GM18861 (cell line): ENCODE results near the gene ARID4B.
"Not testable (repeated sequence)": the region's sequence is repeated elsewhere in the genome, so short reads cannot be mapped to it uniquely, and the experiment has no call there.

Source experiments
- ATAC-seq: cut with Tn5 transposase; IDR thresholded peaks from one replicate; pipeline ENCODE4 v1.9.1; 2021; ENCODE audit not compliant: unreplicated experiment

Gene ARID4B

DNA sequence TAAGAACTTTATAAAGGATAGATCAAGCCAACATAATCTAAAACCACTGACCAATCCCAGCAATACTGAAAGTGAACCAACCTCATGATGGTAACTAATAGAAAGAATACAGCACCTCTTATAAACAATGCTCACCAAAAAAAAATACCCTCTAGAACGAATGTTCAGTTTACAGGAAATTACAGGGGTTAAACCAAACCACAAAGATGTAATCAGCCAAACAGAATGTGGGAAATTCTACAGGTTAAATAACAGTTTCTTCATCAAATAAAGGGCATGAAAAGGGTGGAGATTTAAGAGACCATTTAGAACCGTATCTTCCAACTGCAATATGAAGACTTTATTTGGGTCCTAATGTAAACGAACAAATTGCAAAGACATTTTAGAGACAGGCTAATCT is 30.4 kb downstream of the ARID4B start:
- no peak for ATAC-seq

DNA sequence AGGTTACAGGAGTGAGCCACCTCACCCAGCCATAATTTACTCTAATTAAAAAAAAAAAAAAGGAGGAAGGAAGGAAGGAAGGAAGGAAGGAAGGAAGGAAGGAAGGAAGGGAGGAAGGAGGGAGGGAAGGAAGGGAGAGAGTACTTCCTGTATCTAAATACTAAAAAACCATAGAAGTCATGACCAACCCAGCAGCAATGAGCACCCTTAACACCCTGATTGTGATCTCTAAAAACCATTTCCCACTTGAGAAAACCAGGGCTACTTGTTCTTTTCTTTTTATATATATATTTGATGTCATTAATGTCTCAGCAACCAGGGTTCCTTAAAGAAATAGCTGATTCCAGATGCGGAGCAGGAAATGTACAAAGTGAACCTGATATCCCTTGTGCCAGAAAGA is 31.2 kb downstream of the ARID4B start:
- ATAC-seq: no peak

DNA sequence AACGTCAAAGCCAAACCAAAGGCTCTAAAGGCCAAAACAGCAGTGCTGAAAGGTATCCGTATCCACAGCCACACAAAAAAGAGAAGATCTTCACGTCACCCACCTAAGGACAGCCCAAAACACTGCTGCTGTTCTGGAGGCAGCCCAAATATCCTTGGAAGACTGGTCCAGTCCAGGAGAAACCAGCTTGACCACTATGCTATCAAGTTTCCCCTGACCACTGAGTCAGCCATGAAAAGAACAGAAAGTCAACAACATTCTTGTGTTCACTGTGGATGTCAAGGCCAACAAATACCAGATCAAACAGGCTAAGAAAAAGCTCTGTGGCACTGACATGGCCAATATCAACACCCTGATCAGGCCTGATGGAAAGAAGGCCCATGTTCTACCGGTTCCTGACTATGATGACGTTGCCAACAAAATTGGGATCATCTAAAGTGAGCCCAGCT is 32.1 kb downstream of the ARID4B start:
- ATAC-seq: no peak

DNA sequence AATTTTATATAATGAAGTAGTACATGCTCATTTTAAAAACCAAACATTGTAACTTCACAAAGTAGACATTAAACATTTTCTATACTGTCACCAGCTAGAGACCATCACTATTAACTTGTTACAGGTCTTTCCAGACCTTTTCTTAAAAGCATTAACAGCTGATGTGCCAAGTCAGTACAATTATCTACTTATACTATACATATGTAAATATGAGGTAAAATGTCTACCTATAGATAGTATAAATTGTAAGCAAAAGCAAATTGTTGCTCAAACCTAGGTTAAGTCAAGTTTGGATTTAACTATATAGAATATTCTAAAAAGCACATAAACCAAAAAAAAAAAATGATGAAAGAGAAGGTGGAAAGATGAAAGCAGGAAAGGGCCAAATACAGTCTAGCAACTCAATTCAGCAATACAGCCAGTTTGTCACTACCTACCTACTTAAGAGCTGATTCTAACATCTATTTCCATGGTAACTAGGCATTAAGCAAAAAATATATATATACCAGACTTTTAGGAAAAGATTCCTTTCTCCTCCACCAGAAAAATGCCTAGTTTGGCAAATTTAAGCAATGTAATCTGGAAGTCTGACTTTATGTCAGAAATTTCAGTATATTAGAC is 34.5 kb downstream of the ARID4B start:
- no peak for ATAC-seq

DNA sequence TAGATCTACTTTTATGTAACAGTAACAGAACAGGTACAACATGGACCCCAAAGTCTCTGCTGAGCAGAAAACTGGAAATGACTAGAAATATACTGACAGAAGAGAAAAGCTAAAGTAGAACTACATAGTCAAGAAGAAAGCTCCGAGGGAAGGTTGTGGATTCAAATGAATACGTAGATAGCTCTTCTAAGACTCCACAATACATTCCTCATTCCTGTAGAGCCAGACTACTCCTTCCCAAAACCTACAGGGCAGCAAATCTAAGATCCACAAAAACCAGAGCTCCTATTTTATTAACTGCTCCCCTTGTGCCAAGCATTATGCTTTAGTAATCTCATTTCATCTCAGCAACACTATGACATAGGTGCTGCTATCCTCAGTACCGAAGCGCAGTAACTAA is 35.2 kb downstream of the ARID4B start:
- ATAC-seq: no peak

DNA sequence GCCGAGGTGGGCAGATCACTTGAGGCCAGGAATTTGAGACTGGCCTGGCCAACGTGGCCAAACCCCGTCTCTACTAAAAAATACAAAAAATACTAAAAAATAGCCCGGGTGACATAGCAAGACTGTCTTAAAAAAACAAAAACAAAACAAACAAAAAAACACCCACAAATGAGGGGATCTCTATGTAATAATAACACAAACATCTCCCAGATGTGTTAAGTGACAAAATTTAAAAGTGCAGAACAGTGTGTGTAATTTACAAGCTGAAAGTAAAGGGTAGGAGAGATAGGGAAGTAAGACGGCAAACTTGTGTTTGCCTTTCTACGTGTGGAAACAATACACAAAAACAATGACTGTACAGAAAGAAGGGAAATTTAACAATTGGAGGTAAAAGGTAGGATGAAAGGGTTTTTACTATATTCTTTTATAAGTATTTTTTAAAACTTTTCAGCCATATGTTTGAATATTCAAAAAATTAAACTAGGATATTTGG is 36.3 kb downstream of the ARID4B start:
- ATAC-seq: no peak

DNA sequence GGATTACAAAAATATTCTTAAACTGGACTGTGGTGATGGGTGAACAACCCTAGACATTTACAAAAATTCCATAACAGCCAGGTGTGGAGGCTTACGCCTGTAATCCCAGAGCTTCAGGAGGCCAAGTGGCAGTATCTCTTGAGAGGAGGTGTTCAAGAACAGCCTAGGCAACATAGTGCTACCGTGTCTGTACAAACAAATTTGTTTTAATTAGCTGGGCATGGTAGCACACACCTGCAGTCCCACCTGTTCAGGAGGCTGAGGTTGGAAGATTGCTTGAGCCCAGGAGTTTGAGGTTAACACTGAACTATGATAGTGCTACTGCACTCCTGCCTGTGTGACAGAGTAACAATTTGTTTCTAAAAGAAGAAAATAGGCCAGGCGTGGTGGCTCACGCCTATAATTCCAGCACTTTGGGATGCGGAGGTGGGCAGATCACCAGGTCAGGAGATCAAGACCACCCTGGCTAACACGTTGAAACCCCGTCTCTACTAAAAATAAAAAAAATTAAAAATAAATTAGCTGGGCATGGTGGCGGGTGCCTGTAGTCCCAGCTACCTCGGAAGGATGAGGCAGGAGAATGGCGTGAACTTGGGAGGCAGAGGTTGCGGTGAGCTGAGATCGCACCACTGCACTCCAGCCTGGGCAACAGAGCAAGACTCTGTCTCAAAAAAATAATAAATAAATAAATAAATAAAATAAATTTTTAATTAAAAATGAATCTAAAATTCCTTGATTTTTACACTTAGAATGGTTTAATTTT is 37.1 kb downstream of the ARID4B start:
- ATAC-seq: no peak

DNA sequence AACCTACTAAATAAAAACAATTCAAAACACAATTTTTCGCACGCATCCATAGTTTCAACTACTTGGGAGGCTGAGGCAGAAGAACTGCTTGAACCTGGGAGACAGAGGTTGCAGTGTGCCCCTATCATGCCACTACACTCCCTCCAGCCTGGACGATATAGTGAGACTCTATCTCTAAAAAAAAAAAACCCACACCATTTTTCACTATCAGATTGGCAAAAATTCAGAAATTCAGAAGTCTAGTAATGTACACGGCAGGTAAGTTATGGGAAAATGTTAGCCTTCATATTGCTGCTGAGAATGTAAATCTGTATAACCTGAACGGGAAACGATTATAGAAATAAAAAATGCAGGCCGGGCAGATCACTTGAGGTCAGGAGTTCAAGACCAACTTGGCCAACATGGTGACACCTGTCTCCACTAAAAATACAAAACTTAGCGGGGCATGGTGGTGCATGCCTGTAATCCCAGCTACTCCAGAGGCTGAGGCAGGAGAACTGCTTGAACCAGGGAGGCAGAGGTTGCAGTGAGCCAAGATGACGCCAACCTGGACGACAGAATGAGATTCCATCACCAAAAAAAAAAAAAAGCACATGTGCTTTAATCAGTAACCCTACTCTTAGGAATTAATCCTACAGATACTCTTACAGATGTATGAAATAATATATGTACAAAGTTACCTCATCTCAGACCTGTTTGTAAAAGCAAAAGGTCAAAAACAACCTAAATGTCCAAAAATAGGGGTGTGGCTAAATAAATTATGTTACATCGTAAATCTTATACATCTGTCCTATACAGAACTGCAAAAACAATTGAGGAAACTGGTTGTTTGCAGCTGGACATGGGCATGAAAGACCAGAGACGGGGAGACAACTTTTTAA is 37.9 kb downstream of the ARID4B start:
- ATAC-seq: no peak

DNA sequence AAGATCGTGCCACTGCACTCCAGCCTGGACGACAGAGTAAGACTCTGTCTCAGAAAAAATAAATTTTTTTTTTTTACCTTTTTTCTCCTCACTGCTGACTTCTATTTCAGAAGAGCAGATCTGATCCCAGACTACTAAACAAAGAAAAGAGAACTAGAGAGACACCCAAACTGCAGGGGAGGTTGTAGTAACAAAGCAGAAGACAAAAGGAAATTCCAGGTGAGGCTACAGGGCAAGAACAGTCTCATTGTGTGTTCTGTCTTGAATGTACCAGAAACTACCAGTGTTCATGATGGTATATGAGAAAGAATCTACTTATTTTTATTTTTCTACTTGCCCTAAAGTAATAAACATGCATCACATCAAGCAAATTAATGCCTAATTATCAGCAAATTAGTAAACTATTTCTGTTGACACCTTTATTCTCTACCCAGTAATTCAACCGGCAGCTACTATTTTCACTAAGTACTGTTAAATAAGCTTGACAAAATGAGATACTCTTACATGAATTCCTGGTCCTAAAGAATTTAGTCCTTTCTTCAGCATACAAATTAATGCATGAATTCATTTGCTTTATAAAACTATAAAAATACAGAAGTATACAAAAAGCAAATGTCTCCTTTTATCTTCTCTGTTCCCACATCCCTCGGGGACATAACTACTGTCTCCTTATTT is 40.6 kb downstream of the ARID4B start:
- no peak for ATAC-seq

DNA sequence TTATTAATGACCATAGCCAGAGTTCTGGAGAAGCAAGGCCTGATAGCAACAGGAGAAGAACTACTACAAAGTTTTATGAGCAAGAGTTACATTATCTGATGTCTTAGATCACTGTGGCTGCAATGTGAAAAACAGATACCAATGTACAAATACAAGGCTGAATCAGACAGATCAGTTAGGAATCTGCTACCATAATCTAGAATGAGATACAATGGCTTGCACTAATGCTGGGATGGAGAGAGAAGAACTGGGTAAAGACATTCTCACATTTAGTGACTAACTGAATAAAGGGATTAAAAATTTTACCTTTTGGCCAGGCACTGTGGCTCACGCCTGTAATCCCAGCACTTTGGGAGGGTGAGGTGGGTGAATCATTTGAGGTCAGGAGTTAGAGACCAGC is 41.3 kb downstream of the ARID4B start:
- ATAC-seq: no peak

DNA sequence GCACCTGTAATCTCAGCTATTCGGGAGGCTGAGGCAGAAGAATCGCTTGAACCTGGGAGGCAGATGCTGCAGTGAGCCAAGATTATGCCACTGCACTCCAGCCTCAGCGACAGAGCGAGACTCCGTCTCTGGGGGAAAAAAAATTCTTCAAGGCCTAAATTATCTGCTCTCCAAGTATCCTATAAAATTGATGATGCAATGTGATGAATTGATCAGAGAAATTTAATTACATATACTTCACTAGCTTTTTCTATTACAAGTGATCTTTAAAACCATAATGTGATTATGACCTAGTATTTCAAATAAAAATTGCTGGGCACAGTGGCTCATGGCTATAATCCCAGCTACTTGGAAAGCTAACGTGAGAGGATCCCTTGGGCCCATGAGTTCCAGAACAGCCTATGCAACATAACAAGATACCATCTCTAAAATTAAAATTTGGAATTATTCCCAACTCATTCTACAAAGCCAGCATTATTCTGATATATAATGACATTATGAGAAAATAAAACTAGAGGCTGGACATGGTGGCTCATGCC is 43.7 kb downstream of the ARID4B start:
- no peak for ATAC-seq

DNA sequence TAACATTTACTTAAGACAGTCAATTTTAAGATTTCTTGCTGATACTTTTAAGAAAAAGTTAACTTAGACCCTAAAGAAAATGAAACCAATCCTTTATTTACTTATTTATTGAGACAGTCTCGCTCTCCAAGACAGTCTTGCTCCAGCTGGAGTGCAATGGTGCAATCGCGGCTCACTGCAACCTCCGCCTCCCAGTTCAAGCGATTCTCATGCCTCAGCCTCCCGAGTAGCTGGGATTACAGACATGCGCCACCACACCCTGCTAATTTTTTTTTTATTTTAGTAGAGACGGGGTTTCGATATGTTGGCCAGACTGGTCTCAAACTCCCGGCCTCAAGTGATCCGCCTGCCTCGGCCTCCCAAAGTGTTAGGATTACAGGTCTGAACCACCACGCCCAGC is 44.3 kb downstream of the ARID4B start:
- not testable (repeated sequence) for ATAC-seq

DNA sequence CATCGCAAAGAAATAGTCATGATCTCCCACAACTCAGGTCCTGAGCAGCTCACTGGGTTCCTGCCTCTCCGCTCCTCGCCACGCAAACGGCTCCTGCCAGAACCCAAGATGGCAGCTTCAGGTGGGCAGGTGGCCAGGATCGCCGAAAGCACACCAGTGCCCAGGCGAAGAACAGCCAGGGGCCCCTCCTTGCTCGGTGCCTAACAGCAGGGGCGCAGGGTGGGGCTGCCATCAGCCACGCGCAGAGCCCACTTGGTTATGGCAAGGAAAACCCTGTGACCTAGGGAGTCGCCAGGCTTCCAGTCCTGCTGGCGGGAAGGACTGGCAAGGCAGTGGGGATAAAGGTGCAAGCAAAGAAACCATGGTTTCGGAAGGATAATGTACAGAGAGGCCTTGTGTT is 47.5 kb downstream of the ARID4B start:
- no peak for ATAC-seq

DNA sequence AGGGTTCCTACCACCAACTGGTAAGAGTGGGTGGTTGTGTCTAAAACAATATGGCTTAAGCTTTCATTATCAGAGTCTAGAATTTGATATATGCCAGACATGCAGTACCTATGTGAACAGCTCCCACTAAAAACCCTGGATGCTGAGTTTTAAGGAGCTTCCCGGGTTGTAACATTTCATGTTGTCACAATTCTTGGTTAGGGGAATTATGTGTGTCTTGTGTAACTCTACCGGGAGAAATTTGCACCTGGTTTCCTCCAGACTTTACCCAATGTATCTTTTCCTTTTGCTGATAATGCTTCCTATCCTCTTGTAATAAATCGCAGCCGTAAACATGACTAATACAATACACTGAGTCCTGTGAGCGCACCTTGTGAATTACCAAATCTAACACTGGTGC is 48.3 kb downstream of the ARID4B start:
- no peak for ATAC-seq

DNA sequence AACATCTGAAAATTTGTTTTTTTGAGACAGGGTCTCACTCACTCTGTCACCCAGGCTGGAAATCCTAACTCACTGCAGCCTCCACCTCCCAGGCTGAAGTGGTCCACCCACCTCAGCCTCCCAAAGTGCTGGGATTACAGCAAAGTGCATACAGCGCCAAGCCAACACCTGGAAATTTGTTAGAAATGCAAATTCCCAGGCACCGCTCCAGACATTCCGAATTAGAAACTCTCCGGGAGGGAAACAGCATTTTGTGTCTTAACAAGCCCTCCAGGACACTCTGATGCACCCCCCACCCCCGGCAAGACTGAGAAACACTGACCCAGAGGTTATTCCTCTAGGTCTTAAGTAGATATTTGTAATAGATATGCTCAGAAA is 49.1 kb downstream of the ARID4B start:
- no peak for ATAC-seq

DNA sequence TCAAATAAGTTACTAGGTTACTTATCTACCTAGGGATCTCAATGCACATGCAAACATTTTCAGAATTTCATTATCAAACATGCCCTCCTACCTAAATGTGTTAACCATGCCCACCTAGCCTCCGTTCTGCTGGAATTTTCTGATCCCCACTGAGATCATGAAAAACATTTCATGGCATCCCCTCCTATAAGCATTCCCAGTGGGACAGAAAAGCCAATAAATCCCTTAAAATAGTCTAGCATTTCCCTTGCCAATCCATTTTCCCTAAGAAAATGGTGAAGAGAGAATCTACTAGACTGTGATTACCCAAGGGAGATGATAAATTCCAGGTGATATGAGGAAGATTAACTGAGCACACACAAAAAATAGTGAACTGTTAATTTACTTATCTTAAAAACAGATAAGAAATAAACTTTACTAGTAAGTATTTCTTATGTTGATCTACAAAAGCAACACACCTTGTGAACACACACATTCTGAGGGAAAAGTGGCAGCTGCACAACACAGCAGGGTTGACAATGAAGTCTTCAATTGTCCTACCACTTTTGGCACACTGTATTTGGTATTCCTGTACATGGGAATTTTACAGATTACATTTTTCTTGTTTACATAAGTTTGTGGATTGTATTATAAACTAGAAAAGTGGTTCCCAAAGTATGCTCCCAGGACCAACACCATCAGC is 49.6 kb downstream of the ARID4B start:
- no peak for ATAC-seq

DNA sequence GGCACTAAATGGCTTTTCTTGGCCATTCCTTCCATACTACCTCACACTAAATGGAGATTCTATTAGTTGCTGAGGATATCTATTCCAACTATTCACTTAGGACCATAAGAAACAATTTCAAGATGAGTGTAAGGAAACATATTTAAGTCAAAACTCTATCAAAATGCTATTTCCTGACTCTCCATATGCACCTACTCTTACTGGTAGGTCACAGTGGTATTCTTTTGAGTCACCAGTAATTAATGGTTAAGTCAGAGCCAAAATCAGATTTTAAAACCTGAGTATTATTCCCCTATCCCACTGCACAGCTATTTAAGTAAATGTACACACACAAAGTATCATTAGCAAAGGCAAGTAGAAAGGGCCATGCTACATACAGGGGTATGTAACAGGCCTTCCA is 50.3 kb downstream of the ARID4B start:
- ATAC-seq: no peak

DNA sequence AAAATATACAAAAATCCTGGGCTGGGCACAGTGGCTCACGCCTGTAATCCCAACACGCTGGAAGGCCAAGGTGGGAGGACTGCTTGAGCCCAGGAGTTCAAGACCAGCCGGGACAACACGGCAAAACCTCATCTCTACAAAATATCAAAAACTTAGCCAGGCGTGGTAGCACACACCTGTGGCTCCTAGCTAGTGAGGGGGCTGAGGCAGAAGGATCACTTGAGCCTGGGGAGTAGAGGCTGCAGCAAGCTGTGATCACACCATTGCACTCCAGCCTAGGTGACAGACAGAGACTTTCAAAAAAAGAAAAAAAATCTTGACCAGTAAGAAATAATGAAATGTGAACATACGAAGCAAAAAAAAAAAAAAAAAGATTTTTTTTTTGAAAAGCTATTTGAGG is 52.1 kb downstream of the ARID4B start:
- no peak for ATAC-seq

DNA sequence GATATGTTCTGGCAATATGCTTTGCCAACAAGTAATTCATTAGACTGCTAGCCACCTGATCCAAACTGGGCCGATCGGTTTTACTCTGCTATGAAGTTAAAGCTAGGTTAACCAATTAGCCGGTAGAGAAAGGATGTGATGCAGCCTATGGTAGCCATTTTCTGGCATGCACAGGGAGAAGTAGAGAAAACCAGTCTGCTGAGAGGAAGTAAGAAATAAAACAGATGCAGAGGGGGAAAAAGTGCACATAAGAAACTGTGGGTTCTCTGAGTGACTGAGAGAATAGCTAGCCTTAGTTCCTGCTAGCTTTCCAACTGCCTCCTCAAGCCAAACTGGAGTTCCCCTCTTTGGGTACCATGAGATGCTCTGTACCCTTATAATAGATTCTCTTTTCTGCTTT is 52.8 kb downstream of the ARID4B start:
- peak; percentile 64 for ATAC-seq

DNA sequence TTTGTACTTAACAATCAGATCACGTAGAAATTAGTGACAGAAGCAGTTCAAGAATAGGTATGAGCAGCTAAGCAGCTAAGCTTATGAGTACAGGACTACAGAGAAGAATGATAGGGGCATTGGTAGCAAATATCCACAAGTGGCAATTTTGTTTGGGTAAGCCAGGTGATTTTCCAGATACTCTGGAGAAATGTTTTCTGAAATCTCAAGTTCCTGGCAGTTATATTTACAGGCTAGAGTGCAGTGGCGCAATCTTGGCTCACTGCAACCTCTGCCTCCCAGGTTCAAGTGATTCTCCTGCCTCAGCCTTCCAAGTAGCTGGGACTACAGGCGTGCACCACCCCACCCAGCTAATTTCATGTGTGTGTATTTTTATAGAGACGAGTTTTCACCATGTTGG is 55.1 kb downstream of the ARID4B start:
- ATAC-seq: no peak
